Loucy (cell line): Measurements from ENCODE around the gene PTPRN2.

ENCODE experiments used
- EZH2phosphoT487 ChIP-seq: fragments of 200-600 bp; IDR thresholded peaks from 2 replicates; pipeline ENCODE4 v1.6.1; 2018; ENCODE audit warnings: antibody characterized with exemption, mild to moderate bottlenecking, moderate library complexity, borderline replicate concordance
- TF ChIP-seq, protein P1 (sequence below): fragments of 200-600 bp; sonication (generic); conservative IDR thresholded peaks from 2 replicates; pipeline ENCODE4 v1.5.1; 2014; ENCODE audit warnings: mild to moderate bottlenecking, antibody characterized with exemption, low read length

DNA sequence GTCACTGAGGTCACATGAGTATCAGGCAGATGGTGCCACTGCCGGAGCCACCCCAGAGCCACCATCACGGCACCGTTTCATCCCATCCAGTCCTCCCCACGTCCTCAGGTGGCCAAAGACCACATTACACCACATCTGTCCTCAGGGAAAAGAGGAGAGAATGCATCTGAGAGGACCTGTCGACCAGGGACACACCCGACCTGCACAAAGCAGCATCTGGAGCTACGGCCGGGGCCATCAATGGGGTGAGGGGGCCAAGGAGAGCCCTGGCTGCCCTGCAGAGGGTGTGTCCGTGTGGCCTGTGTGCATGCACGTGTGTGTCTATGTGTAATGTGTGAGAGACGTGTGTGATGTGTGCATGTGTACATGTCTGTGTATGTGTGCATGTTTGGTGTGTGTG is 770.2 kb downstream of the PTPRN2 start:
- TF ChIP-seq, protein P1, sequence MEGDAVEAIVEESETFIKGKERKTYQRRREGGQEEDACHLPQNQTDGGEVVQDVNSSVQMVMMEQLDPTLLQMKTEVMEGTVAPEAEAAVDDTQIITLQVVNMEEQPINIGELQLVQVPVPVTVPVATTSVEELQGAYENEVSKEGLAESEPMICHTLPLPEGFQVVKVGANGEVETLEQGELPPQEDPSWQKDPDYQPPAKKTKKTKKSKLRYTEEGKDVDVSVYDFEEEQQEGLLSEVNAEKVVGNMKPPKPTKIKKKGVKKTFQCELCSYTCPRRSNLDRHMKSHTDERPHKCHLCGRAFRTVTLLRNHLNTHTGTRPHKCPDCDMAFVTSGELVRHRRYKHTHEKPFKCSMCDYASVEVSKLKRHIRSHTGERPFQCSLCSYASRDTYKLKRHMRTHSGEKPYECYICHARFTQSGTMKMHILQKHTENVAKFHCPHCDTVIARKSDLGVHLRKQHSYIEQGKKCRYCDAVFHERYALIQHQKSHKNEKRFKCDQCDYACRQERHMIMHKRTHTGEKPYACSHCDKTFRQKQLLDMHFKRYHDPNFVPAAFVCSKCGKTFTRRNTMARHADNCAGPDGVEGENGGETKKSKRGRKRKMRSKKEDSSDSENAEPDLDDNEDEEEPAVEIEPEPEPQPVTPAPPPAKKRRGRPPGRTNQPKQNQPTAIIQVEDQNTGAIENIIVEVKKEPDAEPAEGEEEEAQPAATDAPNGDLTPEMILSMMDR: no peak
- no peak for TF ChIP-seq EZH2phosphoT487
